Measurements from ENCODE around the gene DERA.
"Not testable (repeated sequence)": the region's sequence is repeated elsewhere in the genome, so short reads cannot be mapped to it uniquely, and the experiment has no call there.

The DERA gene

GRCh38 chr12:15910468-15910863 is 666 bp upstream of the DERA start:
- DNase-seq = no peak

- DNase-seq = not testable (repeated sequence)
Measured at GRCh38 chr12:15911931-15912330, 799 bp downstream of the DERA start.

- not testable (repeated sequence) for DNase-seq
Measured at GRCh38 chr12:15914131-15914530, 3.0 kb downstream of the DERA start.

- DNase-seq = no peak
Measured at GRCh38 chr12:15918066-15918465, 6.9 kb downstream of the DERA start.

- DNase-seq = no peak
Measured at GRCh38 chr12:15919418-15919817, 8.3 kb downstream of the DERA start.

GRCh38 chr12:15924956-15925355 is 13.8 kb downstream of the DERA start:
- DNase-seq = no peak

GRCh38 chr12:15928346-15928745 is 17.2 kb downstream of the DERA start:
- no peak for DNase-seq

GRCh38 chr12:15928870-15929571 is 17.9 kb downstream of the DERA start:
- DNase-seq = no peak

- DNase-seq = no peak
Measured at GRCh38 chr12:15931590-15932053, 20.5 kb downstream of the DERA start.

- no peak for DNase-seq
Measured at GRCh38 chr12:15932327-15932726, 21.2 kb downstream of the DERA start.

GRCh38 chr12:15932971-15933370 is 21.8 kb downstream of the DERA start:
- no peak for DNase-seq

GRCh38 chr12:15933751-15934150 is 22.6 kb downstream of the DERA start:
- DNase-seq = no peak

- DNase-seq = no peak
Measured at GRCh38 chr12:15936751-15937150, 25.6 kb downstream of the DERA start.

GRCh38 chr12:15937902-15938301 is 26.8 kb downstream of the DERA start:
- DNase-seq = no peak

- no peak for DNase-seq
Measured at GRCh38 chr12:15939111-15939510, 28.0 kb downstream of the DERA start.

- no peak for DNase-seq
Measured at GRCh38 chr12:15942475-15942874, 31.3 kb downstream of the DERA start.

GRCh38 chr12:15943519-15943918 is 32.4 kb downstream of the DERA start:
- not testable (repeated sequence) for DNase-seq

- DNase-seq = not testable (repeated sequence)
Measured at GRCh38 chr12:15948461-15948860, 37.3 kb downstream of the DERA start.

- DNase-seq = no peak
Measured at GRCh38 chr12:15955281-15955680, 44.1 kb downstream of the DERA start.

- no peak for DNase-seq
Measured at GRCh38 chr12:15956010-15956409, 44.9 kb downstream of the DERA start.

- DNase-seq = no peak
Measured at GRCh38 chr12:15956413-15957185, 45.5 kb downstream of the DERA start.

- no peak for DNase-seq
Measured at GRCh38 chr12:15962760-15963159, 51.6 kb downstream of the DERA start.

GRCh38 chr12:15963271-15963670 is 52.1 kb downstream of the DERA start:
- no peak for DNase-seq

- no peak for DNase-seq
Measured at GRCh38 chr12:15966426-15966825, 55.3 kb downstream of the DERA start.
